ENCODE measurements around the gene MT1M.

DNA sequence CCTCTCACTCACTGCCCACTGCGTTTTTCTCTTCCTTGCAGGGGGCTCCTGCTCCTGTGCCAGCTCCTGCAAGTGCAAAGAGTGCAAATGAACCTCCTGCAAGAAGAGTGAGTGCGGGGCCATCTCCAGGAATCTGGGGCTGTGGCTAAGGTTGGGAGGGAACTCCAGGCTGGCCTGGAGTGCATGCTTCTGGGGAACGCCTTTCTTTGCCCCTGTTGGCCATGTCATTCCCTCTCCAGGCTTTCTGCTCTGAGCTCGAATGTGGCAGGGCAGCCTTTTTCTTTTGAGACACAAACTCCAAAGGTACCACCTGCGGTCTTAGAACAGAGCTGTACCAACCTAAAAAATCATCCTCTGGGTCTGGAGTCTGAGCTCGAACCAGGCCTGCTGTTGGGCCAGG, 14.3 kb upstream of the MT1M start:
- no peak for TF ChIP-seq POLR2A (IDR thresholded peaks at IDR 0.05)
- no peak for TF ChIP-seq CTCF (IDR thresholded peaks at IDR 0.05 in 4 of 5, conservative IDR thresholded peaks at IDR 0.05 in 1 of 5)

All from gastrocnemius medialis (tissue), 4 donors.